WTC11 (cell line): Measurements from ENCODE around the gene NXPH3. TPM values are rescaled to one million over a fixed set of nuclear protein-coding genes. Genes with fewer than 3 reads are reported as not detected.

Experiments
- ATAC-seq: fragments of 200-7000 bp; cut with Tn5 transposase; 2 replicates; pipeline ENCODE4 v1.10.0; 2021; ENCODE audit warnings: mild to moderate bottlenecking, moderate library complexity
- CTCF ChIA-PET: fragments of 300-600 bp; sonication (Branson Sonifier 250); formaldehyde crosslinking; loops from one replicate; lab custom pipeline; 2021; ENCODE audit warnings: antibody characterized with exemption; lab: Charles Lee
- POLR2A ChIA-PET: fragments of 350-600 bp; sonication (Branson Sonifier 250); formaldehyde crosslinking; loops from one replicate; lab custom pipeline; 2021; ENCODE audit warnings: antibody characterized with exemption; lab: Charles Lee
- DNase-seq: peaks from one replicate; pipeline ENCODE4 v3.0.0; 2021; ENCODE audit warnings: low spot score
- H3K27ac Mint-ChIP-seq: 2 replicates; pipeline ENCODE4 v1.8.0; 2021; ENCODE audit warnings: mixed read lengths
- H3K27me3 Mint-ChIP-seq: 2 replicates; pipeline ENCODE4 v1.8.0; 2021; ENCODE audit warnings: low read depth, mild to moderate bottlenecking, moderate library complexity, mixed read lengths
- H3K36me3 Mint-ChIP-seq: 2 replicates; pipeline ENCODE4 v1.8.0; 2021; ENCODE audit warnings: mixed read lengths
- H3K4me1 Mint-ChIP-seq: 2 replicates; pipeline ENCODE4 v1.8.0; 2022; ENCODE audit warnings: mixed read lengths
- H3K4me3 Mint-ChIP-seq: 2 replicates; pipeline ENCODE4 v1.8.0; 2021; ENCODE audit warnings: mild to moderate bottlenecking, moderate library complexity, mixed read lengths
- H3K9me3 Mint-ChIP-seq: 2 replicates; pipeline ENCODE4 v1.8.0; 2021; ENCODE audit warnings: mixed read lengths
- NR1H2 ChIP-seq: sonication (generic); formaldehyde crosslinking; IDR thresholded peaks from 2 replicates; pipeline ENCODE4 v1.9.0; 2021; ENCODE audit warnings: mild to moderate bottlenecking, moderate library complexity, missing genetic modification reagents
- SMAD3 ChIP-seq: sonication (generic); formaldehyde crosslinking; IDR thresholded peaks from 2 replicates; pipeline ENCODE4 v1.8.0; 2022; ENCODE audit warnings: missing genetic modification reagents, mild to moderate bottlenecking, borderline replicate concordance
- SOX15 ChIP-seq: fragments of 250-450 bp; sonication (Bioruptor Pico); IDR thresholded peaks from 2 replicates; pipeline ENCODE4 v1.9.0; 2021; ENCODE audit warnings: mild to moderate bottlenecking
- total RNA-seq: library from RNA; stranded (reverse); gene quantifications from 3 replicates; pipeline ENCODE4 v1.2.3, GENCODE V29; 2021
- TF ChIP-seq, protein P1 (sequence below): sonication (generic); formaldehyde crosslinking; IDR thresholded peaks from 2 replicates; pipeline ENCODE4 v1.8.0; 2022; ENCODE audit warnings: mild to moderate bottlenecking, missing genetic modification reagents
- TF ChIP-seq, protein P2 (sequence below): sonication (generic); formaldehyde crosslinking; IDR thresholded peaks from 2 replicates; pipeline ENCODE4 v1.8.1; 2022; ENCODE audit warnings: low read depth, missing genetic modification reagents, borderline replicate concordance
- TF ChIP-seq, protein P3 (sequence below): sonication (generic); formaldehyde crosslinking; IDR thresholded peaks from 2 replicates; pipeline ENCODE4 v1.8.0; 2022; ENCODE audit warnings: missing genetic modification reagents
- TF ChIP-seq, protein P4 (sequence below): sonication (generic); formaldehyde crosslinking; IDR thresholded peaks from 2 replicates; pipeline ENCODE4 v1.8.1; 2023; ENCODE audit warnings: mild to moderate bottlenecking, missing genetic modification reagents
- TF ChIP-seq, protein P5 (sequence below): fragments of 250-450 bp; sonication (Bioruptor Pico); IDR thresholded peaks from 2 replicates; pipeline ENCODE4 v1.9.0; 2021; ENCODE audit warnings: mild to moderate bottlenecking
- TF ChIP-seq, protein P6 (sequence below): fragments of 250-450 bp; sonication (Bioruptor Pico); conservative IDR thresholded peaks from 2 replicates; pipeline ENCODE4 v1.9.0; 2021; ENCODE audit warnings: mild to moderate bottlenecking

The NXPH3 gene
- total RNA-seq, 1 experiment from 2014 or later: 3.4 TPM

DNA sequence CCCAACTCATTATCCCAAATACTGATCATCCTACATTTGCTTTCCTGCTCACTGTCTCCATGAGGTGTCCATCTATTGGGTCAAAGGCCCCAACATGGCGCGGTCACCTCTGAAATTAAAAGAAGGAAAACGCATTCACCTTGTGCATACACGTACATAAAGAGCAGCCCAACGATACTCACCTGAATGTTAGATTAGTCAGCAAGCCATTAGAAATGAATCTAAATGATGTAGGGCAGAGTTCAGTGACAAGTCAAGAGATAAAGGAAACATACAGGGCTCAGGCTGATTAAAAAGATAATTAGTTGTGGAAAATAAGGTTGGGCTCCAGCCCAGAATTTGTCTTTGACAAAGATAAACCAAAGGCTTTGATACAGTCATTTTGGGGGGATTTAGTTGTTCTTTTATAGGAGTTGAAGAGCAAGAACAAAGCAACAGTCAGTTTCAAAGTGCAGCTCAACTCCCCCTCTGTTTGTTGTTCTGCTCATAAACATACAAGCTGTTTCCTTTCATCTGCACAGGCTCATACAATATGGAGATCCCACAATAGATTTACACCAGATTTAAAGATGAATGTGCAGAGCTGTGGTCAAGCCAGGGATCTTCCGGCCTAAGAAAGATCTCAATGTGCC is 21.1 kb downstream of the NXPH3 start (continued):
- TF ChIP-seq, protein P1, sequence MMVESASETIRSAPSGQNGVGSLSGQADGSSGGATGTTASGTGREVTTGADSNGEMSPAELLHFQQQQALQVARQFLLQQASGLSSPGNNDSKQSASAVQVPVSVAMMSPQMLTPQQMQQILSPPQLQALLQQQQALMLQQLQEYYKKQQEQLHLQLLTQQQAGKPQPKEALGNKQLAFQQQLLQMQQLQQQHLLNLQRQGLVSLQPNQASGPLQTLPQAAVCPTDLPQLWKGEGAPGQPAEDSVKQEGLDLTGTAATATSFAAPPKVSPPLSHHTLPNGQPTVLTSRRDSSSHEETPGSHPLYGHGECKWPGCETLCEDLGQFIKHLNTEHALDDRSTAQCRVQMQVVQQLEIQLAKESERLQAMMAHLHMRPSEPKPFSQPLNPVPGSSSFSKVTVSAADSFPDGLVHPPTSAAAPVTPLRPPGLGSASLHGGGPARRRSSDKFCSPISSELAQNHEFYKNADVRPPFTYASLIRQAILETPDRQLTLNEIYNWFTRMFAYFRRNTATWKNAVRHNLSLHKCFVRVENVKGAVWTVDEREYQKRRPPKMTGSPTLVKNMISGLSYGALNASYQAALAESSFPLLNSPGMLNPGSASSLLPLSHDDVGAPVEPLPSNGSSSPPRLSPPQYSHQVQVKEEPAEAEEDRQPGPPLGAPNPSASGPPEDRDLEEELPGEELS (CRISPR knock-in tag): no peak
- TF ChIP-seq, protein P2, sequence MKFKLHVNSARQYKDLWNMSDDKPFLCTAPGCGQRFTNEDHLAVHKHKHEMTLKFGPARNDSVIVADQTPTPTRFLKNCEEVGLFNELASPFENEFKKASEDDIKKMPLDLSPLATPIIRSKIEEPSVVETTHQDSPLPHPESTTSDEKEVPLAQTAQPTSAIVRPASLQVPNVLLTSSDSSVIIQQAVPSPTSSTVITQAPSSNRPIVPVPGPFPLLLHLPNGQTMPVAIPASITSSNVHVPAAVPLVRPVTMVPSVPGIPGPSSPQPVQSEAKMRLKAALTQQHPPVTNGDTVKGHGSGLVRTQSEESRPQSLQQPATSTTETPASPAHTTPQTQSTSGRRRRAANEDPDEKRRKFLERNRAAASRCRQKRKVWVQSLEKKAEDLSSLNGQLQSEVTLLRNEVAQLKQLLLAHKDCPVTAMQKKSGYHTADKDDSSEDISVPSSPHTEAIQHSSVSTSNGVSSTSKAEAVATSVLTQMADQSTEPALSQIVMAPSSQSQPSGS (CRISPR knock-in tag): no peak
- TF ChIP-seq, protein P3, sequence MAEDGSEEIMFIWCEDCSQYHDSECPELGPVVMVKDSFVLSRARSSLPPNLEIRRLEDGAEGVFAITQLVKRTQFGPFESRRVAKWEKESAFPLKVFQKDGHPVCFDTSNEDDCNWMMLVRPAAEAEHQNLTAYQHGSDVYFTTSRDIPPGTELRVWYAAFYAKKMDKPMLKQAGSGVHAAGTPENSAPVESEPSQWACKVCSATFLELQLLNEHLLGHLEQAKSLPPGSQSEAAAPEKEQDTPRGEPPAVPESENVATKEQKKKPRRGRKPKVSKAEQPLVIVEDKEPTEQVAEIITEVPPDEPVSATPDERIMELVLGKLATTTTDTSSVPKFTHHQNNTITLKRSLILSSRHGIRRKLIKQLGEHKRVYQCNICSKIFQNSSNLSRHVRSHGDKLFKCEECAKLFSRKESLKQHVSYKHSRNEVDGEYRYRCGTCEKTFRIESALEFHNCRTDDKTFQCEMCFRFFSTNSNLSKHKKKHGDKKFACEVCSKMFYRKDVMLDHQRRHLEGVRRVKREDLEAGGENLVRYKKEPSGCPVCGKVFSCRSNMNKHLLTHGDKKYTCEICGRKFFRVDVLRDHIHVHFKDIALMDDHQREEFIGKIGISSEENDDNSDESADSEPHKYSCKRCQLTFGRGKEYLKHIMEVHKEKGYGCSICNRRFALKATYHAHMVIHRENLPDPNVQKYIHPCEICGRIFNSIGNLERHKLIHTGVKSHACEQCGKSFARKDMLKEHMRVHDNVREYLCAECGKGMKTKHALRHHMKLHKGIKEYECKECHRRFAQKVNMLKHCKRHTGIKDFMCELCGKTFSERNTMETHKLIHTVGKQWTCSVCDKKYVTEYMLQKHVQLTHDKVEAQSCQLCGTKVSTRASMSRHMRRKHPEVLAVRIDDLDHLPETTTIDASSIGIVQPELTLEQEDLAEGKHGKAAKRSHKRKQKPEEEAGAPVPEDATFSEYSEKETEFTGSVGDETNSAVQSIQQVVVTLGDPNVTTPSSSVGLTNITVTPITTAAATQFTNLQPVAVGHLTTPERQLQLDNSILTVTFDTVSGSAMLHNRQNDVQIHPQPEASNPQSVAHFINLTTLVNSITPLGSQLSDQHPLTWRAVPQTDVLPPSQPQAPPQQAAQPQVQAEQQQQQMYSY: no peak
- no peak for TF ChIP-seq SMAD3 (CRISPR knock-in tag)
- TF ChIP-seq, protein P4, sequence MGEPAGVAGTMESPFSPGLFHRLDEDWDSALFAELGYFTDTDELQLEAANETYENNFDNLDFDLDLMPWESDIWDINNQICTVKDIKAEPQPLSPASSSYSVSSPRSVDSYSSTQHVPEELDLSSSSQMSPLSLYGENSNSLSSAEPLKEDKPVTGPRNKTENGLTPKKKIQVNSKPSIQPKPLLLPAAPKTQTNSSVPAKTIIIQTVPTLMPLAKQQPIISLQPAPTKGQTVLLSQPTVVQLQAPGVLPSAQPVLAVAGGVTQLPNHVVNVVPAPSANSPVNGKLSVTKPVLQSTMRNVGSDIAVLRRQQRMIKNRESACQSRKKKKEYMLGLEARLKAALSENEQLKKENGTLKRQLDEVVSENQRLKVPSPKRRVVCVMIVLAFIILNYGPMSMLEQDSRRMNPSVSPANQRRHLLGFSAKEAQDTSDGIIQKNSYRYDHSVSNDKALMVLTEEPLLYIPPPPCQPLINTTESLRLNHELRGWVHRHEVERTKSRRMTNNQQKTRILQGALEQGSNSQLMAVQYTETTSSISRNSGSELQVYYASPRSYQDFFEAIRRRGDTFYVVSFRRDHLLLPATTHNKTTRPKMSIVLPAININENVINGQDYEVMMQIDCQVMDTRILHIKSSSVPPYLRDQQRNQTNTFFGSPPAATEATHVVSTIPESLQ (CRISPR knock-in tag): no peak
- no peak for TF ChIP-seq NR1H2 (CRISPR knock-in tag)

DNA sequence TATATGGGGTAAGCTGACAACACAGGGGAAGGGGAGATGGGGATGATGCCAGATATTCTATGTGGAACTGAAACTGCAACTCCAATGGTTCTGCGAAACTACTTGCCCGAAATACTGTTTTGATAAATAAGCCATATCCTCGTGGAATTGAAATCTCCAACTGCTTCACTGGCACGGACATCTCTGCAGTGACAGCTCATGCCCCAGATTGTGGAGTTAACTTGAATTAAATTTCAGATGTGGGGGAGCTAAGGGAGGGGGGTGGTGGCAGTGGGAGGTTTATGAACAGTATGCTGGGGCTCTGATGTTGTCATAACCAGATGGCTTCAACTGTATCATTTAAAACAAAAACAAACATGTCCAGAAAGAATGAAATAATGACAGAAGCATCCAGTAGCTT is 21.8 kb downstream of the NXPH3 start:
- no peak for DNase-seq
- peaks cover 3% of the 10 kb centered on the region; the same call in 1 of the 2 replicates for H3K4me1 Mint-ChIP-seq
- no peak overlapping the region for H3K4me3 Mint-ChIP-seq
- no peaks in the 10 kb centered on the region for H3K9me3 Mint-ChIP-seq
- no peak overlapping the region for H3K27ac Mint-ChIP-seq
- peaks cover 16% of the 10 kb centered on the region for H3K36me3 Mint-ChIP-seq
- ATAC-seq: no peak
- CTCF ChIA-PET: interaction anchor here (0.7 to 1.2 kb wide), 2 partner anchors 111 to 229 kb away, joined by 3 read pairs; no protein-coding TSS in a partner anchor
- POLR2A ChIA-PET: no interaction called here
- no peak for TF ChIP-seq SOX15 (CRISPR knock-in tag)
- TF ChIP-seq, protein P5, sequence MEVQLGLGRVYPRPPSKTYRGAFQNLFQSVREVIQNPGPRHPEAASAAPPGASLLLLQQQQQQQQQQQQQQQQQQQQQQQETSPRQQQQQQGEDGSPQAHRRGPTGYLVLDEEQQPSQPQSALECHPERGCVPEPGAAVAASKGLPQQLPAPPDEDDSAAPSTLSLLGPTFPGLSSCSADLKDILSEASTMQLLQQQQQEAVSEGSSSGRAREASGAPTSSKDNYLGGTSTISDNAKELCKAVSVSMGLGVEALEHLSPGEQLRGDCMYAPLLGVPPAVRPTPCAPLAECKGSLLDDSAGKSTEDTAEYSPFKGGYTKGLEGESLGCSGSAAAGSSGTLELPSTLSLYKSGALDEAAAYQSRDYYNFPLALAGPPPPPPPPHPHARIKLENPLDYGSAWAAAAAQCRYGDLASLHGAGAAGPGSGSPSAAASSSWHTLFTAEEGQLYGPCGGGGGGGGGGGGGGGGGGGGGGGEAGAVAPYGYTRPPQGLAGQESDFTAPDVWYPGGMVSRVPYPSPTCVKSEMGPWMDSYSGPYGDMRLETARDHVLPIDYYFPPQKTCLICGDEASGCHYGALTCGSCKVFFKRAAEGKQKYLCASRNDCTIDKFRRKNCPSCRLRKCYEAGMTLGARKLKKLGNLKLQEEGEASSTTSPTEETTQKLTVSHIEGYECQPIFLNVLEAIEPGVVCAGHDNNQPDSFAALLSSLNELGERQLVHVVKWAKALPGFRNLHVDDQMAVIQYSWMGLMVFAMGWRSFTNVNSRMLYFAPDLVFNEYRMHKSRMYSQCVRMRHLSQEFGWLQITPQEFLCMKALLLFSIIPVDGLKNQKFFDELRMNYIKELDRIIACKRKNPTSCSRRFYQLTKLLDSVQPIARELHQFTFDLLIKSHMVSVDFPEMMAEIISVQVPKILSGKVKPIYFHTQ (CRISPR knock-in tag): no peak
- TF ChIP-seq, protein P6, sequence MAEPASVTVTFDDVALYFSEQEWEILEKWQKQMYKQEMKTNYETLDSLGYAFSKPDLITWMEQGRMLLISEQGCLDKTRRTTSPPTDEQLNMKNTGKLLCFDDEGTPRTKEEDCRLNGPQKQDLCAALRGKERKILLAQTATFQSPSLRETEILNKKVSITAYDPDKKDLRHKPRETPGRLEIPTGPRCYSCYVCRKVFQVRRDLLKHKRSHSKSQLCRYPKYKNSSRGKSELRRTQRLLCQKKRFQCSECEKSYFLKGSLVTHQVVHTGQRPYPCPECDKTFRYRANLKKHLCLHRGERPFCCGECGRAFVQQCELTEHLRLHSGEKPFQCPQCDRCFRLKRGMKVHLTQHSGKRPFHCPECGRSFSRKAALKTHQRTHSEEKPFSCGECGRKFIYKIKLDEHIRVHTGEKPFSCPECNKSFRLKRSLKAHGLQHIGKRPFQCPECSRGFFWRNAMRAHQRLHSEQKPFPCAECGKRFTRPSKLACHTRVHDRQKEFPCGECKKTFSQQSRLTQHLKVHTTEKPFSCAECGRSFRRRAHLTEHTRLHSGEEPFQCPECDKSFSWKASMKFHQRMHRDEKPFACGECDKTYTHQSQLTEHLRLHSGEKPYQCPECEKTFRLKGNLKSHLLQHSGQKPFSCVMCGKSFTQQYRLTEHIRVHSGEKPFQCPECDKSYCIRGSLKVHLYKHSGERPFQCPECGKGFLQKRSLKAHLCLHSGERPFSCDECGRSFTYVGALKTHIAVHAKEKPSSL (CRISPR knock-in tag): no peak
- no peaks in the 10 kb centered on the region for H3K27me3 Mint-ChIP-seq
